Peyer's patch (tissue), 4 donors: ENCODE data around the gene FCGR3A.

Experiments used
- CTCF ChIP-seq, 6 experiments: fragments of 450-650 bp in 4 of 6; fragments of 200-600 bp in 2 of 6; sonication (generic) in 1 of 6; IDR thresholded peaks; one replicate each; pipeline ENCODE4 v1.5.1; 2017 to 2019; ENCODE audit warnings: antibody characterized with exemption in 6 of 6, mild to moderate bottlenecking in 3 of 6, moderate library complexity in 1 of 6
- POLR2A ChIP-seq, 2 donors: fragments of 450-650 bp; IDR thresholded peaks; one replicate each; pipeline ENCODE4 v1.5.1; 2017; ENCODE audit warnings: antibody characterized with exemption in 2 of 2, mild to moderate bottlenecking in 2 of 2, moderate library complexity in 2 of 2

DNA sequence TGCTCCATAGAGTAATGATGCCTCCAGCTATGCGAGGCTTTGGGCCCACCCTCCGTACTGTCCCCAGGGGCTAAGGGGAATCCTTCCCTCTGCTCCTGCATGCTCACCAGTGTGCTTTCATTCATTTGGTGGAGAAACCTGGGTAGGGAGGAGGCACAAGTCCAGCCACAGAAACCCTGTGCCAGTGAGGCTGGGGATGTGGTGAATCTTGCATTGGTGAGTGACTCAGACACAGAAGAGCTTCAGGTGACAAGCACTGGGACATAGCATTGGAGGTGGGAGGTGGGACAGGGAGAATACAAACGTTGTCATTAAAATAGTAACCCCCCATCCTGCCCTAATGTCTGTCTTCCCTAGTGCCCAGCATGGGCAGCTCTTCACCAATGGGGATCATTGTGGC lies 39.1 kb downstream of the FCGR3A start:
- TF ChIP-seq CTCF (IDR thresholded peaks at IDR 0.05) (no peak), POLR2A (IDR thresholded peaks at IDR 0.05) (no peak)
